GM18519 (cell line): ENCODE measurements around the gene CLDN1.

Experiments
- ATAC-seq: cut with Tn5 transposase; IDR thresholded peaks from one replicate; pipeline ENCODE4 v1.9.1; 2021; ENCODE audit warnings: mild to moderate bottlenecking, moderate library complexity; ENCODE audit not compliant: unreplicated experiment, low FRiP score

CLDN1 gene

DNA sequence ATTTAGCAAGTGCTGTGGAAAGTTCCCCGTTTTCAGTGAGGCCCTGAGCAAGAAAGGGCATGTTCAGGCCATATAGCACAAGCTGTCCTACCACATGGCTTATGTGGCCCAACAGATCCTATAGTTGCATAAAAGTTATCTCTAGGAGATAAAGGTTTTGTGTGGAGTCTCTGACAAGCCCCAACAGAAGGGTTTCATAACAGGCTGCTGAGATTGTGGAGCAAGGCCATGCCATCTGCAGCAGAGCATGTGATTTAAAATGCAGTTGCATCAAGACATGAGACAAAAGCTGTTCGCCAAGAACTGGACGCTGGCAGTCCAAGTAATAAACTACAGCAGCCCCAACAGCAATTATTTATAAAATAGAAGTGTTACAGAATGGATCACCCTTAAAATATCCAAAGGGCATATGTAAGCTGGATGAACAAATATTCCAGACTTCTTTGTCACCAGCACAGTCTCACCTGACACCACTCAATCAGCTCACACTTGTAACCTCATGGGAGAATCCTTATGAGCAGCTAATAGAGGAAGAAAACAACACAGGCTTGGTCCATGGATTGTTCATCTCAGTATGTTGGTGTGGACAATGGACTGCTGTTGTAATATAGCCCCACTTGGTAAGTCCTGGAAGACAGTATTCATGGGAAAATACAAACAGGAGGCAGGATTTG lies 14.4 kb upstream of the CLDN1 start:
- no peak for ATAC-seq

DNA sequence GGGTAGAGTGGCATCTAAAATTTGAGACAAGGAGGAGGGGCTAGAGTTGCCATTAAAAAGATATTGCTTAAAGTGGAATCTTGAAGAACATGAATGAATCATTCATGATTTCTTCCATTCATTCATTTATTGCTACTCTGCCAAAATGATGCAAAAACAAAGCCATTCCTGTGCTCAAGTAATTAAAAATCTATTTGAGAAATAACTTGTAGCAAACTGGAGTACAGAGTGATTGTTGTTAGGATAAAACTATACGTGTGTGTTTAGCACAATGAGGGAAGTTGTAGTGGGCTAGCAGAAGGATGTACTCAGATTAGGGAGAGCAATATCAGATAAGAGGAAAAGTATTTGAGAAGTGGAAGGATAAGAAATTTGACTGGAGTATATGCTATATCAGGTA lies 11.7 kb upstream of the CLDN1 start:
- ATAC-seq: no peak

GRCh38 chr3:190330936-190331734 lies 8.9 kb upstream of the CLDN1 start:
- no peak for ATAC-seq

DNA sequence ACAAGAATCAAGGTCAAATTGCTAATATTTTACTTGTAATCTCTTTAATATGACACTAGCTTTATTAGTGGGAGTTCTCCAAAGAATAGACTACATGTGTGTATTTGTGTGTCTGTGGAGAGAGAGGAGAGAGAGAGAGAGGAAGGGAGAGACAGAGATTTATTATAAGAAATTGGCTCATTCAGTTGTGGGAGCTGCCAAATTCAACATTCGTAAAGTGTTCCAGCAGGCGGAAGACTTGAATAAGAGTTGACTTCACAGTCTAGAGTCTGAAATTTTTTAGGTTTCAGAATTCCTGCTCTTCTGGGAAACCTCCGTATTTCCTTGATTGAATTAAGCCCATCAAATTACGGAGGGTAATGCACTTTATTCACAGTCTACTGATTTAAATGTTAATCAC lies 4.7 kb upstream of the CLDN1 start:
- no peak for ATAC-seq

GRCh38 chr3:190326361-190326760 lies 4.1 kb upstream of the CLDN1 start:
- no peak for ATAC-seq

GRCh38 chr3:190325923-190326322 lies 3.7 kb upstream of the CLDN1 start:
- ATAC-seq: no peak

GRCh38 chr3:190323246-190323626 lies 990 bp upstream of the CLDN1 start:
- ATAC-seq: no peak

GRCh38 chr3:190322604-190323245 lies 479 bp upstream of the CLDN1 start:
- no peak for ATAC-seq

GRCh38 chr3:190320594-190321362 lies 1.5 kb downstream of the CLDN1 start:
- ATAC-seq: no peak

DNA sequence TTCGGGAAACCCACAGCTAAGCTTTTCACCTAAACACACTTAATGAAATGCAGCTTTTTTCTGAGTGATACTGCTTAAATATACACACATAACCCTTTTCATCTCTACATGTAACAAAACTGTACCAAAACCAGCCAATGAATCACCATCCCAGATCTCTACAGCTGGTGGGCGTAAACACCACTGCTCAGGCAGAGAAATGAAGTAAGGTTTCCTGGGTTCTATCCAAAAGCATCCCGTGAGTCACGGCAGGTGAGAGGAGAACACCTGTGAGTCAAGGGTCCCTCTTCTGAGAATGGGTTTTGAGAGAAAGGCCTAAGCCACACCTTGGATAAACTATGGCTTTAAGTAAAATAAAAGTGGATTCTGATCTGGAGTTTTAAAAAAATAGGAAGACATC lies 2.6 kb downstream of the CLDN1 start:
- no peak for ATAC-seq

- no peak for ATAC-seq
These were observed 3.6 kb downstream of the CLDN1 start for GRCh38 chr3:190318666-190319065.

- ATAC-seq: no peak
These were observed 7.5 kb downstream of the CLDN1 start for GRCh38 chr3:190314741-190315140.

DNA sequence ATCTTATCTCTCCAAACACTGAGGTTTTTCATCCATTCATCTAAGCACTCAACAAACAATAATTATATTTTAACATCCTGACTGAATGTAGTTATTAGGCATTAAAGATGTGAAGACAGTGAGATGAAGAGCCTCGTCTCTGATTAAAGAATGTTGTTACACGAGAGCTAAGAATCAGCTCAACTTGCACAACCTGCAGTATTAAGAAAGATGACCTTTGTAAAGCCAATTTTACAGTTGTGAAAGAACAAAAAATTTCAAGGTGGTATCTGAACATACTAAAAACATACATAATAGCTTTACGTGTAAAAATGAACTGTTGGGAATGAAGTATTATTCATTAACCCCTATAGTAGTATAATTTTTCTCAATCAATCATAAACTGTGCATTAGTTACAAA lies 12.8 kb downstream of the CLDN1 start:
- no peak for ATAC-seq

DNA sequence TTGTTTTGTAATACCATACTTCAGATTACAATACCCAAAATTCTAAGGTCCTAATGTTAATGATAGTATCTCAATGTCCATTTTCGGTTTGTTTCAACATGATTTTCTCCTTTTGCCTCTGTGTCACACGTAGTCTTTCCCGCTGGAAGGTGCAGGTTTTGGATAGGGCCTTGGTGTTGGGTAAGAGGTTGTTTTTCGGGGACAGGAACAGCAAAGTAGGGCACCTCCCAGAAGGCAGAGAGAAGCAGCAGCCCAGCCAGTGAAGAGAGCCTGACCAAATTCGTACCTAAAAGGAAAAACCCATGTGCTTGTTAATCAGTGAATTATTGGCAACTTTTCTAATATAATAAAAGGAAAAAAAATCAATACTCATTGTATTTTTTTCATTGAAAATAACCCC lies 14.1 kb downstream of the CLDN1 start:
- ATAC-seq: no peak

- ATAC-seq: no peak
These were observed 15.1 kb downstream of the CLDN1 start for GRCh38 chr3:190307164-190307545.

GRCh38 chr3:190306513-190307163 lies 15.6 kb downstream of the CLDN1 start:
- no peak for ATAC-seq

DNA sequence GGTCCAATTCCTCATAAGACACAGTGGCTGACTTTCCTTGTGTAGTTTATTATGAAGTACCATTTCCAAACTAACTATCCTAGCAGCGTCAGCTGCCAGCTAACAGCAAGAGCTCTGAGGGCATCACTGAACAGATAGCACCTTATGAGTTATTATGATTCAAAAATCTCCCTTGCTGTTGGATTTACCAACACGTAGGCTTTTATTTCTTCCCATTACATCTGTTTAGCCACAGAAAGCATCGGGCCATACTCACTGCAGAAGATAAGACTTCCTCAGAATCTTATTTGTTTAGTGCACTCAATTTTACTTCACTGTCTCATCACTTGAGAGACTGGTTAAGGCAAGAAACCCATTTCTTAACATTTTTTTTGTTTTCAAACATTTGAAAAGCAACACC lies 16.2 kb downstream of the CLDN1 start:
- no peak for ATAC-seq

DNA sequence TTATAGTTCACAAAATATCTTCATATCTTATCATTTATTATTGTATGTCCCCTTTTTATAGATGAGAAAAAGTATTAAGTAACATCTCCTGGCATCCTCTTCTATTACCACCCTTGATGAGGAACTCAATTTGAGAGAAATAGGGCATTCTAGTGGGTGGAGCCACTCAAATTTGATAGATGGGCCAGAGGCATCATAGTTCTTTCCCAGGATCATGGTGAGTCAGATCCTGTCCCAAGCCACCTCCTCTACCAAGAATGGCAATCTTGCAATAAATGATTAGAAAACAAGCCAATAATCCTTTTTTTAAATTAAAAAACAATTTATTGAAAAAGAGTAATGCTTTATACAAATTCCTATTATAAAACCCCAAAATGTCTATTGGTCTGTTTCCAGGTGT lies 16.8 kb downstream of the CLDN1 start:
- ATAC-seq: no peak

- no peak for ATAC-seq
These were observed 18.4 kb downstream of the CLDN1 start for GRCh38 chr3:190303884-190304283.

GRCh38 chr3:190302212-190302867 lies 19.9 kb downstream of the CLDN1 start:
- ATAC-seq: no peak
